NCI-H2171 treated with DMSO at 0.1 percent for 48 hours (cell line): Measurements from ENCODE around the gene DENND2A.
"Not testable (repeated sequence)": the region's sequence is repeated elsewhere in the genome, so short reads cannot be mapped to it uniquely, and the experiment has no call there.

Source experiments
- DNase-seq: peaks from one replicate; lab custom pipeline; 2025; lab: John Stamatoyannopoulos, UW

Gene DENND2A

DNA sequence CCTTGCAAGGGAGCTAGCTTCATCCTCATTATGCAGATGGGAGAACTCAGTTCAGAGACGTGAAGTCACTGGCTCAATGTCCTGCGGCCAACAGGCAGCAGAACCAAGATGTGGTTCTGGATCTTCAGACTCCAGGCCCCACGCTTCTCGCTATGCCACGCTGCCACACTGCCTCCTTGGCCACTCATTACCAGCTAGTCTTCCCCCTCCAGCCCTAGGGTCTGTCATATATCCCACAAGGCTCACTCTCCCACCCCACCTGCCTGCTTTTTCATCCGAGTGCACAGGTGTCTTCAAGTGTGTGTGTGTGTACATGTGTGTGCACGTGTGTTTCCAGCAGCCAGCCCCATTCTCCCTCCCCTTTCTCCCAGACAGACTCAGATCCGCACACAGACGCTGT lies 53.4 kb downstream of the DENND2A start:
- no peak for DNase-seq

DNA sequence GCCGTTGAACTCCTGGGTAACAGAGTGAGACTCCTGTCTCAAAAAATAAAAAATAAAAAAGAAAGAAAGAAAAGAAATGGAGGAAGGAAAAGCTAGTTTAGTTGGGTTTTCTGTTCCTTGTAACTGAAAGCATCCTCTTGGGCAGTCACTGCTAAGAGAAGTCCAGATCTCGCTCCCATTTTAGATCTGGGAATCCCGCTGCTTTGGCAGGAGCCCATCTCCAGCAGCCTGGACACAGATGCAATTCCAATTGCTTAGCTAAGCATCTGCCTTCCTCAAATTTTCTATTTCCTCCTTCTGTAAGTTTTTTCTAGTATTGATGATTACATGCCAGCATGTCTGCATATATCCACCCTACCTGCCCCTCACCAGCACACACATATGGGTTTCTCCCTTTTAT lies 54.1 kb downstream of the DENND2A start:
- no peak for DNase-seq

DNA sequence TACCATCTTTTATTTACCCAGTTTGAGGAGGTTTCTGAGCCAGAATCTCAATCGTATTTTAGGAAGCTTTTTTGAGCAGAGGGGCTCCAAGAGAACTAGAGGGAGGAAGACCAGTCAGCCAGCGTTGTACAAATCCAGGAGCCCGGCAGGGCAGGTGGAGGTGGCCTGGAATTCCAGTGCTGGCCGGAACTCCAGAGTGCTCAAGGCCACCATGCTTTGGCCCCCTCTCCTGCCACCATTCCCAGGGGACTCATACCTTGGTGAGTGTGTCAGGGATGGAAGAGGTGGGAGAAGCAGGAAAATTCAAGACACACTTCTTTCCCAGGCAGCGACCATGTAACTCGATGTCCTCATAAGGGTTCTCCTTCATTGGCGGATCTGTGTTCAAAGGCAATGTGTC lies 55.3 kb downstream of the DENND2A start:
- no peak for DNase-seq

GRCh38 chr7:140584195-140584851 lies 56.3 kb downstream of the DENND2A start:
- no peak for DNase-seq

DNA sequence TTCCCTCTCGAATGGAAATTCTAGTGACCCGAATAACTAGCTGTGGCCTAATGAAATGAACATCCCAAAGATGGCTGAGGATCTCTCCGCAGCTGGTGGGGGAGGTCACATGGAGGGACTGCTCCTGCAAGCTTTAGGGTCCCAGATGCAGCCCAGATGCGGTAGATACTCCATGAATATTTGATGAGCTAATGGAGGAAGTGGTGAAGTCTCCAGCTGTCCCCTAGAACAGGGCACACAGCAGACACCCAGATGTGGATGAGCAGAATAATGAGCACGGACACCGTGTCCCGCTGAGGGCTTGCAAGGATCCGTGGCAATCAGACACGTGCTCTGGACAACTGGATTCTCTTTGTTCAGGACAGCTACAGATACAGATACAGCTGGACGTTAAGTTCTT lies 59.2 kb downstream of the DENND2A start:
- no peak for DNase-seq

DNA sequence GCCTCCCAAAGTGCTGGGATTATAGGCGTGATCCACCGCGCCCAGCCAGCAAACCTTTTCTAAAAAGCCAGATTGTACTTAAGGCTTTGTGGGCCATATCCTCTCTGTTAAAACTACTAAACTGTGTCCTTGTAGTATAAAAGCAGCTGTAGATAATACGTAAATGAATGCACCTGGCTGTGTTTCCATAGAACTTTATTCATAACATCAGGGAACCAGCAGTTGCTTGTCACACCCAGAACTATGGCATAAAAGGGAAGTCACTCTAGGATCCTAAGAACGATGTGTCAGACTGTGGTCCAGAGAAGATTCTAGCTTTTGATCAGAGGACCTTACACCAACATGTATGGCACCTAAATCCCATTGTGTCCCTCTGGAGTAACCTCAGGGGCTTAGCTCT lies 63.0 kb downstream of the DENND2A start:
- DNase-seq, result no peak

DNA sequence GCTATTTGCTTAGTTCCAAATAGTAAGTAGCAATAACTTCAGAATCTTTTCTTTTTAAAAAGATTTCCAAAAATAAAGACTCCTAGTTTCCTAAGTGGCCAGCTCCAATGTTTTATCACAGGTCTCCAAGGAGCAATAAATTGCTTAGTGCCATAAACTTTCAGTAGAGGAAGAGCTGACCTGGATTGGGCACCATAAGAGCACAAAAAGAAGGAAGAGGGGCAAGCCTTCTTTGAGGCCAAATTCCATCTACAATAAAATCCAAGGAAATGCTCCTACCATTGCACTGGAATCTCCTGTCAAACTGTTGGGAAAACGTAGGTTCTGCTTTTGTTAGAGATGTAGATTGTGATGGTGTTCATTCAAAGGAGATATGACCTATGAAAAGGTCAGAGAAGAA lies 64.0 kb downstream of the DENND2A start:
- DNase-seq, result no peak

- DNase-seq, result no peak
Observed at GRCh38 chr7:140571538-140572122, 69.0 kb downstream of the DENND2A start.

- no peak for DNase-seq
Observed at GRCh38 chr7:140570120-140570519, 70.5 kb downstream of the DENND2A start.

GRCh38 chr7:140568021-140568813 lies 72.4 kb downstream of the DENND2A start:
- no peak for DNase-seq

- DNase-seq, result not testable (repeated sequence)
Observed at GRCh38 chr7:140566186-140566585, 74.4 kb downstream of the DENND2A start.

GRCh38 chr7:140565761-140566160 lies 74.9 kb downstream of the DENND2A start:
- DNase-seq, result not testable (repeated sequence)

DNA sequence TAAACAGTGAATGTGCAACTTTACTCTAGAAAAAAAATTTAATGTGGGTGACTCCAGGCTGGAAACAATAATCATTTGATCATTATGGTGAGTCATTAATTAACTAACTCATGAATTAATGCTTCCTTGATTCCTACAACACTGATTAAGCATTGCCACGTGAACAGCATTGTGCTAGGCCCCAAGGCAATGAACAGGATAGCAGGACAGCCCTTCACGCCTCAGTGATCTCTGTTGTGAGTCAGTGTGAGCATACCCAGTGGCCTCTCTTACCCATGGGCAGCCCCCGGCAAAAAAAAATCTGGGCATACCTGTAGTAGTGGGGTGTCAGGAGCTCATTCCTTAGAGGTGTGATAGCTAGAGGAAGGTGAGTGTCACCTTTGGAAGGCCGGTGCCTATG lies 76.0 kb downstream of the DENND2A start:
- DNase-seq, result no peak

DNA sequence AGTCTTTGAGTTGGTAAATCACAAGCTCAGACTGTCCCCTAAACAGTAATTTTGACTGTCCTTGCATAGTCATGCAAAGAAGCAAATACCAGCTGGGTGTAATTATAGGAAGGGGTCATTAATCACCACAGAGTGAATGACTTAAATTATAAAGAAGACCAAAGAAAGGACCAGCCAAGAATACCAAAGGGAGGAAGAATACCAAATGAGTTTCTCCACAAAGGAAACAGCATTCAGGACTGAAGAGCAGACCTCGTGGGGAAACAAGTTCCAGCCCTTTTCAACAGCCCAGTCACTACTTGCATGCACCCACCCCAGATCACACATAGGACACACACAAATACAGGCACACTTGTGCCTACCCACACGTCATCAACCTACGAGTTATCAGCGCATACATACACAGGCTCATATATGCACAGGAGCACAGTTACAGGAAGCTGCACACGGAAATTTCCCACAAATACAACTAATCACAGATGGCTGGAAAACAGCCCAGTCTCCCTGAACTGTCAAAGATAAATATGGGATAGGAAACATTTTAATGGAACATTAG lies 77.6 kb downstream of the DENND2A start:
- DNase-seq, result no peak

DNA sequence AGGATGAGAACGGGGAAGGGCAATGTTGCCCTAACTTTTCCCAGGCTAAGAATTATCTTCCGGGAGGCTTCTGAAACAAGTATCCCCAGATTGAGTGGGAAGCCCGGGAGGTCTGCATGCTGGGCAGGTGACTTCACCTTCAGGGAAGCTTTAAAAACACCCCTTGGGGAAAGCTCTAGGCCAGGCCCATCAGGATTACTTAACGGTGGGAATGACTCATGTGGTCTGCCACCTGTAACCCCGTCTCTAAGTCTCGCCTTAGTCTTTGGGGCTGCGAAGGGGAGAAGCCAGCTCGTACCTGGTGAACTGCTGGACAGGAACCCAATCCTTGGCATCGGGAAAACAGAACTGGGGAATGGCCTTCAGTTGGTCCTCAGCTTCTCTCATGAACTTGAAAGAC lies 81.2 kb downstream of the DENND2A start:
- no peak for DNase-seq

- peak; percentile 16 for DNase-seq
Observed at GRCh38 chr7:140557809-140558518, 82.6 kb downstream of the DENND2A start.

DNA sequence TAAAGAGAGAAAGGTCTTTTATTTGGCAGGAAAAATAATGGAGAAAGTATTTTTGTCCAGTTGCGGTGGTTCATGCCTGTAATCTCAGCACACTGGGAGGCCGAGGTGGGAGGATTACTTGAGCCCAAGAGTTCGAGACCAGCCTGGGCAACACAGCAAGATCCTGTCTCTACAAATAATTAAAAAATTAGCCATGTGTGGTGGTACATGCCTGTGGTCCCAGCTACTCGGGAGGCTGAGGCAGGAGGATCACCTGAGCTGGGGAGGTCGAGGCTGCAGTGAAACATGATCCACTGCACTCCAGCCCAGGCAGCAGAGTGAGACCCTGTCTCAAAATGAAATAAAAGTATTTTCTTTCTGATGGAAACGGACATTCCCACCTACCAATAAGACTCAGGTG lies 83.5 kb downstream of the DENND2A start:
- no peak for DNase-seq

- DNase-seq, result not testable (repeated sequence)
Observed at GRCh38 chr7:140553236-140553635, 87.4 kb downstream of the DENND2A start.

GRCh38 chr7:140552240-140552679 lies 88.4 kb downstream of the DENND2A start:
- DNase-seq, result no peak

DNA sequence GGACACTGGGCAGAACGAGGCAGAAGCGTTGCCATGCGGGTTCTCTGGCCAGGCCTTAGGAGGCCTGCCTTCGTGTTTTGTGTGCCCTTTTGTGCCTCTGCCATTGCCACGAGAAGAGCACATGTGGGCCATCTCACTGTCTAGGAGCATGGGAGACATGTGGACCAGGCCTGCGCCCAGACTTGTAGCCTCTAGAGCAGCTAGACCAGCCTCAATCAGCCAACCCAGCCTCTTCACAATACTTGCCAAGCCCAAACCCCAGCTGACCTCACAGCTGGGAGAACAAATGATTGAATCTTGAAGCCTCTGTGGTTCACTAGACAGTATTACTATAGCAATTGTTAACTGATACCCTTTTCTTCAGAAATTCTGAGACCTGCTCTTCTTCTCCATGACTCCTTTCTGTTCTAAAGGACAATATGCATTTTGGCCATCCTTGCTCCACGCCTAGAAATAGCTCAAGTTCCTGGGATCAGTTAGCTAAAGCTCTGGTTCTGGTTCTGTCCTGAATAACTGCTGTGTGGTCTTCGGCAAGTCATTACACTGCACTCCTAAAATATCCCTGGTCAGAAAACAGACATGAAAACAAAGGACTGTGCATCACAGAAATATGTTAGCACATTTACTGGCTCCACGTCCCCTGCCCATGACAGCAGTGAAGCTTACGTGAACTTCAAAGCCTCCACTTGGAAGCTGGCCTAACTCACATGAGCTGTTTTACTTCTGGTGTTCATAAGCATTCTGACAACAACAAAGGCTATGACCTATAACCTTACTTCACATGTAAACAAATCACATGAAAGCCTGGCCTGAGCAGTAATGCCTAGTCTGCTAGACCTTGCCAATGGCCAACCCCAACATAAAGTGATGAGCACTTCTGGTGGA lies 89.0 kb downstream of the DENND2A start:
- DNase-seq, result no peak

- no peak for DNase-seq
Observed at GRCh38 chr7:140546947-140547346, 93.7 kb downstream of the DENND2A start.
